Hepatocyte (in vitro differentiated cells): ENCODE measurements around the gene IRF1.

Experiments
- CTCF ChIP-seq: fragments of 200-600 bp; sonication (generic); IDR thresholded peaks from 2 replicates; pipeline ENCODE4 v1.5.1; 2016; ENCODE audit warnings: antibody characterized with exemption, mild to moderate bottlenecking; ENCODE audit not compliant: poor library complexity
- EZH2 ChIP-seq: fragments of 200-600 bp; sonication (generic); IDR thresholded peaks from 2 replicates; pipeline ENCODE4 v1.6.1; 2016; ENCODE audit warnings: antibody characterized with exemption, mild to moderate bottlenecking, borderline replicate concordance
- EZH2phosphoT487 ChIP-seq: fragments of 200-600 bp; sonication (generic); IDR thresholded peaks from one replicate; pipeline ENCODE4 v1.6.1; 2018; ENCODE audit warnings: antibody characterized with exemption, mild to moderate bottlenecking, low read depth, moderate library complexity; ENCODE audit not compliant: unreplicated experiment, severe bottlenecking

GRCh38 chr5:132466433-132467286, 23.9 kb downstream of the IRF1 start:
- TF ChIP-seq CTCF: no peak
- TF ChIP-seq EZH2: no peak
- no peak for TF ChIP-seq EZH2phosphoT487
